NCI-H2171 (cell line): ENCODE results near the gene TTC9B.

Experiments
- DNase-seq: peaks from one replicate; lab custom pipeline; 2025; lab: John Stamatoyannopoulos, UW

The TTC9B gene

GRCh38 chr19:40217934-40218890 is at the start of gene TTC9B:
TSS of gene TTC9B (minus strand) at chr19:40218384. CDS start at chr19:40218381, 3 bp downstream.
- DNase-seq: no peak

- DNase-seq: no peak
These were observed 49.4 kb upstream of the TTC9B start for GRCh38 chr19:40267601-40267997.

- no peak for DNase-seq
These were observed 48.9 kb upstream of the TTC9B start for GRCh38 chr19:40266912-40267600.

GRCh38 chr19:40266119-40266518 is 47.9 kb upstream of the TTC9B start:
- peak; percentile 51 for DNase-seq

GRCh38 chr19:40265763-40266099 is 47.5 kb upstream of the TTC9B start:
- DNase-seq: no peak

- DNase-seq: no peak
These were observed 47.0 kb upstream of the TTC9B start for GRCh38 chr19:40265055-40265762.

GRCh38 chr19:40264314-40265054 is 46.3 kb upstream of the TTC9B start:
- DNase-seq: no peak

GRCh38 chr19:40263440-40264313 is 45.5 kb upstream of the TTC9B start:
- DNase-seq: no peak

- peak; percentile 32 for DNase-seq
These were observed 44.2 kb upstream of the TTC9B start for GRCh38 chr19:40262422-40262821.

GRCh38 chr19:40261631-40262030 is 43.4 kb upstream of the TTC9B start:
- no peak for DNase-seq

- peak; percentile 17 for DNase-seq
These were observed 38.9 kb upstream of the TTC9B start for GRCh38 chr19:40257096-40257517.

GRCh38 chr19:40256512-40256911 is 38.3 kb upstream of the TTC9B start:
- no peak for DNase-seq

- DNase-seq: no peak
These were observed 37.5 kb upstream of the TTC9B start for GRCh38 chr19:40255619-40256166.

- no peak for DNase-seq
These were observed 36.7 kb upstream of the TTC9B start for GRCh38 chr19:40254714-40255418.

GRCh38 chr19:40253611-40254092 is 35.5 kb upstream of the TTC9B start:
- DNase-seq: no peak

- no peak for DNase-seq
These were observed 34.2 kb upstream of the TTC9B start for GRCh38 chr19:40252395-40252794.

- no peak for DNase-seq
These were observed 33.8 kb upstream of the TTC9B start for GRCh38 chr19:40251991-40252390.

GRCh38 chr19:40251244-40251643 is 33.1 kb upstream of the TTC9B start:
- no peak for DNase-seq

- DNase-seq: no peak
These were observed 31.6 kb upstream of the TTC9B start for GRCh38 chr19:40249781-40250180.

GRCh38 chr19:40249201-40249600 is 31.0 kb upstream of the TTC9B start:
- no peak for DNase-seq
